ENCODE measurements around the gene METRN. TPM values are rescaled to one million over a fixed set of nuclear protein-coding genes. Genes with fewer than 3 reads are reported as not detected.

The METRN gene
- total and polyA plus RNA-seq, 2 of the 4 experiments (the other 2 are of a cell fraction): 6.1 to 48.2 TPM

GRCh38 chr16:732936-733335, 18.0 kb downstream of the METRN start:
- no peak overlapping the region for H3K9ac ChIP-seq (ENCODE audit: low read depth, low read length)
- H3K27me3 ChIP-seq (ENCODE audit: control insufficient read depth, insufficient read depth, low read length): no peaks in the 10 kb centered on the region
- no peak overlapping the region for H2BK15ac ChIP-seq (ENCODE audit: low read depth, low read length)
- BruUV-seq (replicated peaks): no TSS peak
- H3K14ac ChIP-seq (replicated peaks; ENCODE audit: low read depth, low read length): no peak overlapping the region
- H3K9me3 ChIP-seq (ENCODE audit: control insufficient read depth, insufficient read depth, low read length): no peaks in the 10 kb centered on the region
- H3K4me3 ChIP-seq (ENCODE audit: insufficient read depth, low read depth, low read length): no peak overlapping the region
- dilution Hi-C loops (cut with HindIII; ENCODE audit: low sequenced_read_pairs, unreplicated experiment): no loop called here
- no peak overlapping the region for H3K23ac ChIP-seq (ENCODE audit: low read depth, low read length)
- no peak overlapping the region for H4K91ac ChIP-seq (ENCODE audit: insufficient read depth, low read depth, low read length)
- no peak overlapping the region for H2BK20ac ChIP-seq (ENCODE audit: low read depth, low read length)
- H3K4ac ChIP-seq (ENCODE audit: low read depth, low read length): no peak overlapping the region
- no peak overlapping the region for H4K8ac ChIP-seq (ENCODE audit: low read depth in 2 of 2, low read length in 2 of 2)
- H2AK5ac ChIP-seq (ENCODE audit: low read depth, low read length): no peak overlapping the region
- no peak overlapping the region for H4K5ac ChIP-seq (ENCODE audit: low read depth, low read length)
- H4K20me1 ChIP-seq (ENCODE audit: insufficient read depth, low read length): peaks cover 4% of the 10 kb centered on the region
- ChIA-PET POLR2A (ENCODE audit: unreplicated experiment) (no interaction called here), CTCF (no interaction called here)
- H2AFZ ChIP-seq (replicated peaks; ENCODE audit: low read length, poor library complexity): no peak overlapping the region
- in situ Hi-C loops (cut with MboI; ENCODE audit: low sequenced_read_pairs): no loop called here
- DNase-seq (peak; percentile 21), ATAC-seq (ENCODE audit: low read depth) (no peak)
- WGBS, 2 experiments (ENCODE audit: extremely low coverage in 2 of 2, insufficient read length in 1 of 2): 93% methylated on average over 5 of the region's 13 CpGs; no CpG with 5 or more reads in 1 of the 2 experiments
- no peak overlapping the region for H3K18ac ChIP-seq (ENCODE audit: low read depth, low read length)
- intact Hi-C loops (cut with micrococcal nuclease): no loop called here
- TF ChIP-seq SMC3 (IDR thresholded peaks at IDR 0.05; ENCODE audit: low read depth, low read length) (0 out of 2 replicates have a peak, but pooled peaks have one; percentile 9), MXI1 (IDR thresholded peaks at IDR 0.05; ENCODE audit: borderline replicate concordance, low read depth, low read length) (no peak)
- H3K9me1 ChIP-seq (ENCODE audit: insufficient read depth, low read length): no peaks in the 10 kb centered on the region
- peaks cover 0 to 4% of the 10 kb centered on the region in 2 experiments; a peak in 1 of 4 replicates for H3K79me1 ChIP-seq (ENCODE audit: low read depth in 1 of 2, low read length in 2 of 2)
- H2AK9ac ChIP-seq (replicated peaks; ENCODE audit: low read depth, low read length, poor library complexity): peak overlapping the region; percentile 42
- no peak overlapping the region for H3K4me2 ChIP-seq (ENCODE audit: low read depth, low read length)
- H3K4me1 ChIP-seq (ENCODE audit: control insufficient read depth, insufficient read depth, low read length): peaks cover 3% of the 10 kb centered on the region
- no peak overlapping the region for H3K27ac ChIP-seq (ENCODE audit: insufficient read depth, low read length)
- peaks cover 48% of the 10 kb centered on the region for H3K36me3 ChIP-seq (ENCODE audit: control insufficient read depth, insufficient read depth, low read length)
- H3K56ac ChIP-seq (ENCODE audit: extremely low read depth, insufficient read depth, low read length): no peak overlapping the region
- H2BK5ac ChIP-seq (ENCODE audit: low read depth, low read length, poor library complexity, severe bottlenecking): no peak overlapping the region
- H2BK120ac ChIP-seq (ENCODE audit: low read depth, low read length): no peak overlapping the region
